HL-60 (cell line): ENCODE results near the gene ADAR.

ENCODE experiments used
- DNase-seq, 2 experiments: peaks; one replicate each; pipeline ENCODE4 v3.0.0-alpha.2; 2010 to 2020; ENCODE audit warnings: low read depth in 1 of 2, low spot score in 1 of 2
- H3K27ac ChIP-seq: fragments of 250-450 bp; sonication (Bioruptor Pico); replicated peaks from 2 replicates; pipeline ENCODE4 v1.5.1; 2020; ENCODE audit warnings: mild to moderate bottlenecking, moderate library complexity
- H3K27me3 ChIP-seq: fragments of 250-450 bp; sonication (Bioruptor Pico); 2 replicates; pipeline ENCODE4 v1.5.1; 2021; ENCODE audit warnings: mild to moderate bottlenecking, moderate library complexity; ENCODE audit not compliant: insufficient read depth, poor library complexity, severe bottlenecking
- H3K4me3 ChIP-seq: replicated peaks from 2 replicates; pipeline ENCODE4 v1.5.1; 2011; ENCODE audit warnings: mild to moderate bottlenecking, control low read depth, low read length; ENCODE audit not compliant: insufficient read depth
- GABPA ChIP-seq: IDR thresholded peaks from 2 replicates; pipeline ENCODE4 v1.6.1; 2012; ENCODE audit warnings: low read depth
- POLR2AphosphoS5 ChIP-seq: IDR thresholded peaks from 2 replicates; pipeline ENCODE4 v1.6.1; 2012; ENCODE audit warnings: low read depth
- SPI1 ChIP-seq: IDR thresholded peaks from 2 replicates; pipeline ENCODE4 v1.6.1; 2012; ENCODE audit warnings: low read depth, mild to moderate bottlenecking, borderline replicate concordance
- TF ChIP-seq, protein P1 (sequence below): IDR thresholded peaks from one replicate; pipeline ENCODE4 v1.5.1; 2011; ENCODE audit warnings: low read length, control low read depth, inconsistent platforms; ENCODE audit not compliant: insufficient read depth
- TF ChIP-seq, protein P2 (sequence below): IDR thresholded peaks from 2 replicates; pipeline ENCODE4 v1.6.1; 2012; ENCODE audit warnings: low read depth; ENCODE audit not compliant: insufficient replicate concordance

The ADAR gene

DNA sequence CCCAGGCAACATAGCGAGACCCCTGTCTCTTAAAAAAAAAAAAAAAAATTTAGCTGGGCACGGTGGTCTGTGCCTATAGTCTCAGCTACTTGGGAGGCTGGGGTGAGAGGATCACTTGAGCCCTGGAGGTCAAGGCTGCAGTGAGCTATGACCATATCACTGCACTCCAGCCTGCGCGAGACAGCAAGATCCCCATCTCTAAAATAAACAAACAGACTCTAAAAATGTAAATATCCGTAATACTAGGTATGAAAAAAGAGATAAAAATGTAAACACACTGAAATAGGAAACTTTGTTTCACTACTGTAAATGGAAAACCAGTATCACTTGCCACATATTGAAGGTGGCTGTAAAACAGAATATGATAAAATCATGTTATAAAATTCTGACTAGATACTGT lies 17.2 kb downstream of the ADAR start:
- Histone ChIP-seq H3K27ac (no peak overlapping the region), H3K27me3 (no peaks in the 10 kb centered on the region), H3K4me3 (no peak overlapping the region)
- TF ChIP-seq, protein P1, sequence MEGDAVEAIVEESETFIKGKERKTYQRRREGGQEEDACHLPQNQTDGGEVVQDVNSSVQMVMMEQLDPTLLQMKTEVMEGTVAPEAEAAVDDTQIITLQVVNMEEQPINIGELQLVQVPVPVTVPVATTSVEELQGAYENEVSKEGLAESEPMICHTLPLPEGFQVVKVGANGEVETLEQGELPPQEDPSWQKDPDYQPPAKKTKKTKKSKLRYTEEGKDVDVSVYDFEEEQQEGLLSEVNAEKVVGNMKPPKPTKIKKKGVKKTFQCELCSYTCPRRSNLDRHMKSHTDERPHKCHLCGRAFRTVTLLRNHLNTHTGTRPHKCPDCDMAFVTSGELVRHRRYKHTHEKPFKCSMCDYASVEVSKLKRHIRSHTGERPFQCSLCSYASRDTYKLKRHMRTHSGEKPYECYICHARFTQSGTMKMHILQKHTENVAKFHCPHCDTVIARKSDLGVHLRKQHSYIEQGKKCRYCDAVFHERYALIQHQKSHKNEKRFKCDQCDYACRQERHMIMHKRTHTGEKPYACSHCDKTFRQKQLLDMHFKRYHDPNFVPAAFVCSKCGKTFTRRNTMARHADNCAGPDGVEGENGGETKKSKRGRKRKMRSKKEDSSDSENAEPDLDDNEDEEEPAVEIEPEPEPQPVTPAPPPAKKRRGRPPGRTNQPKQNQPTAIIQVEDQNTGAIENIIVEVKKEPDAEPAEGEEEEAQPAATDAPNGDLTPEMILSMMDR, result no peak
- TF ChIP-seq, protein P2, sequence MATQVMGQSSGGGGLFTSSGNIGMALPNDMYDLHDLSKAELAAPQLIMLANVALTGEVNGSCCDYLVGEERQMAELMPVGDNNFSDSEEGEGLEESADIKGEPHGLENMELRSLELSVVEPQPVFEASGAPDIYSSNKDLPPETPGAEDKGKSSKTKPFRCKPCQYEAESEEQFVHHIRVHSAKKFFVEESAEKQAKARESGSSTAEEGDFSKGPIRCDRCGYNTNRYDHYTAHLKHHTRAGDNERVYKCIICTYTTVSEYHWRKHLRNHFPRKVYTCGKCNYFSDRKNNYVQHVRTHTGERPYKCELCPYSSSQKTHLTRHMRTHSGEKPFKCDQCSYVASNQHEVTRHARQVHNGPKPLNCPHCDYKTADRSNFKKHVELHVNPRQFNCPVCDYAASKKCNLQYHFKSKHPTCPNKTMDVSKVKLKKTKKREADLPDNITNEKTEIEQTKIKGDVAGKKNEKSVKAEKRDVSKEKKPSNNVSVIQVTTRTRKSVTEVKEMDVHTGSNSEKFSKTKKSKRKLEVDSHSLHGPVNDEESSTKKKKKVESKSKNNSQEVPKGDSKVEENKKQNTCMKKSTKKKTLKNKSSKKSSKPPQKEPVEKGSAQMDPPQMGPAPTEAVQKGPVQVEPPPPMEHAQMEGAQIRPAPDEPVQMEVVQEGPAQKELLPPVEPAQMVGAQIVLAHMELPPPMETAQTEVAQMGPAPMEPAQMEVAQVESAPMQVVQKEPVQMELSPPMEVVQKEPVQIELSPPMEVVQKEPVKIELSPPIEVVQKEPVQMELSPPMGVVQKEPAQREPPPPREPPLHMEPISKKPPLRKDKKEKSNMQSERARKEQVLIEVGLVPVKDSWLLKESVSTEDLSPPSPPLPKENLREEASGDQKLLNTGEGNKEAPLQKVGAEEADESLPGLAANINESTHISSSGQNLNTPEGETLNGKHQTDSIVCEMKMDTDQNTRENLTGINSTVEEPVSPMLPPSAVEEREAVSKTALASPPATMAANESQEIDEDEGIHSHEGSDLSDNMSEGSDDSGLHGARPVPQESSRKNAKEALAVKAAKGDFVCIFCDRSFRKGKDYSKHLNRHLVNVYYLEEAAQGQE, result no peak
- TF ChIP-seq POLR2AphosphoS5, result no peak
- TF ChIP-seq SPI1, result no peak
- TF ChIP-seq GABPA, result no peak
- no peak for DNase-seq

DNA sequence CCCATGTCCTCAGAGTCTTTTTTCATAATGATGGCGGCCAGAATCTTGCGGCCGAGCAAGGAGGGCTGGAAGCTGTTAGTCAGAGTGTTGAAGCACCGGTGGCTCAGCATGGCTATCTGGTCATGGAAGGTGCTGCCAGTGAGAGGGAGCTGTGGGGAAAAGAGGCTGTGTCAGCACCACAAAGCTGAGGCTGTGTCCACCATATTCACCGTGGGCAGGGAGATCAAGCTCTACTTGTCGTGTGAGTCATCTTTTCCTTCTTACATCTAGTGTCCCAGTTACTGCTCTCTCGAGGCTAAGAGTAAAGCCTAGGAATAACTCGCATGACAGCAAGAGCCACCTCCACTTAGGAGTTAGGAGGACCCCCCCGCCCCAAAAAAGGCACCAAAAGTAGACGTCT lies 18.2 kb downstream of the ADAR start:
- no peak for TF ChIP-seq GABPA
- no peak for TF ChIP-seq SPI1
- no peak for TF ChIP-seq POLR2AphosphoS5
- DNase-seq, result no peak
- no peak overlapping the region for H3K4me3 ChIP-seq
- no peaks in the 10 kb centered on the region for H3K27me3 ChIP-seq
- no peak overlapping the region for H3K27ac ChIP-seq

DNA sequence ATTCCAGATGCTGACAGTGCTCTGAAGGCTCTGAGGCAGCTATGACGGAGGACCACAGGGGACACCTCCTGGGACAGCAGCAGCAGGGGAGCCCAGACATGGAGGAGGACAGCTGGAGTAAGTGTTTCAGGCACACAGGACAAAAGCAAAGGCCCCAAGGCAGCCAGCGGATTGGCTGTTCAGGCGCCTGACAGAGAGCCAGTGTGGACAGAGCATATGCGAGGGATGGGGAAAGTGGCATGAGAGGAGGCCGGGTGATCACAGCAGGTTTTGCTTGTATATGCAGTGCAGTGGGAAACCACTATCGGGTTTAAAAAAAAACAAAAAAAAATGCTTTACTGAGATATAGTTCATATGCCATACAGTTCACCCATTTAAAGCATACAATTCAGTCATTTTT lies 21.3 kb downstream of the ADAR start:
- no peak overlapping the region for H3K4me3 ChIP-seq
- H3K27ac ChIP-seq, result no peak overlapping the region
- TF ChIP-seq, protein P2, result no peak
- no peak for TF ChIP-seq SPI1
- no peak for TF ChIP-seq GABPA
- TF ChIP-seq, protein P1, result no peak
- no peak for DNase-seq
- no peaks in the 10 kb centered on the region for H3K27me3 ChIP-seq

DNA sequence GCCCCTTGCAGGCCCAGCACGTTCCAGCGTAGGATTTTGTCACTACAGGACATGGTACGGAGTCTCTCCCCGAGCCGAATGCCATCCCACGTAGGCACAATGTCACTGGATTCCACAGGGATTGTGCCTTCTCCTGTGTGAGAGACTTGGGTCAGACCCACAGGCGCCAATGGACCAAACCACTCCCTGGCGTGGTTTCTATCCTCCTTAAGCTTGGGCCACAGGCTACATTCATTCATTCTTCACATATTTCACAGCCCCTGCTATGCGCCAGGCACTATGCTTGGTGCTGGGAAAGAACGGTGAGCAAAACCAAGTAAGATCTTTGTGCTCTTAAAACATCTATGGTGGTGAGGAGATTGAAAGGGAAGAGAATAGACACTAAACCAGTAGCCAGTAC lies 21.8 kb downstream of the ADAR start:
- no peak for DNase-seq
- Histone ChIP-seq H3K27me3 (no peaks in the 10 kb centered on the region), H3K4me3 (no peak overlapping the region), H3K27ac (no peak overlapping the region)
- TF ChIP-seq GABPA (no peak), POLR2AphosphoS5 (no peak), SPI1 (no peak)
- TF ChIP-seq, protein P1, result no peak
- TF ChIP-seq, protein P2, result no peak
